Measurements from ENCODE around the gene MAP3K19. TPM values are rescaled to one million over a fixed set of nuclear protein-coding genes. Genes with fewer than 3 reads are reported as not detected.

MAP3K19 gene
- total and polyA plus RNA-seq, 2 experiments from 2014 or later, result not detected

GRCh38 chr2:135010200-135010942 lies 36.9 kb downstream of the MAP3K19 start:
- Histone ChIP-seq H3K4me3 (no peak overlapping the region), H3K79me2 (replicated peaks; ENCODE audit: insufficient read depth) (no peaks in the 10 kb centered on the region), H3K27ac (ENCODE audit: low read depth) (no peak overlapping the region), H3K36me3 (ENCODE audit: insufficient read depth) (no peaks in the 10 kb centered on the region), H3K9me2 (ENCODE audit: insufficient read depth) (no peaks in the 10 kb centered on the region; the same call in 1 of the 2 replicates), H2AFZ (no peak overlapping the region), H3F3A (replicated peaks; ENCODE audit: low read depth) (no peaks in the 10 kb centered on the region), H3K27me3 (ENCODE audit: insufficient read depth) (no peaks in the 10 kb centered on the region), H3K4me1 (ENCODE audit: insufficient read depth) (peaks cover 3% of the 10 kb centered on the region; the same call in 1 of the 2 replicates), H4K20me1 (replicated peaks; ENCODE audit: insufficient read depth) (no peaks in the 10 kb centered on the region), H3K4me2 (no peak overlapping the region)
- Mint-ChIP-seq H3K9me3 (no peaks in the 10 kb centered on the region), H3K36me3 (ENCODE audit: low read depth) (no peaks in the 10 kb centered on the region), H3K4me1 (peaks cover 16% of the 10 kb centered on the region; the same call in 2 of the 3 replicates), H3K27ac (no peak overlapping the region), H3K4me3 (no peak overlapping the region), H3K27me3 (ENCODE audit: insufficient read depth, low read depth, poor library complexity) (no peaks in the 10 kb centered on the region)
- no peak for DNase-seq (ENCODE audit: low spot score)
- no peak for TF ChIP-seq REST (IDR thresholded peaks at IDR 0.05; ENCODE audit: unreplicated experiment)
- no peak for ATAC-seq

GRCh38 chr2:135009339-135009738 lies 37.9 kb downstream of the MAP3K19 start:
- Histone ChIP-seq H2AFZ (no peak overlapping the region), H3K9me2 (ENCODE audit: insufficient read depth) (no peaks in the 10 kb centered on the region), H3K4me2 (no peak overlapping the region), H4K20me1 (replicated peaks; ENCODE audit: insufficient read depth) (no peaks in the 10 kb centered on the region), H3K4me1 (ENCODE audit: insufficient read depth) (peaks cover 6% of the 10 kb centered on the region; the same call in 1 of the 2 replicates), H3K27ac (ENCODE audit: low read depth) (no peak overlapping the region), H3K4me3 (no peak overlapping the region), H3K36me3 (ENCODE audit: insufficient read depth) (no peaks in the 10 kb centered on the region), H3F3A (replicated peaks; ENCODE audit: low read depth) (no peaks in the 10 kb centered on the region), H3K27me3 (ENCODE audit: insufficient read depth) (no peaks in the 10 kb centered on the region), H3K79me2 (replicated peaks; ENCODE audit: insufficient read depth) (no peaks in the 10 kb centered on the region)
- Mint-ChIP-seq H3K36me3 (ENCODE audit: low read depth) (no peaks in the 10 kb centered on the region), H3K27me3 (ENCODE audit: insufficient read depth, low read depth, poor library complexity) (peaks cover 3% of the 10 kb centered on the region), H3K9me3 (no peaks in the 10 kb centered on the region), H3K4me1 (peaks cover 22% of the 10 kb centered on the region; the same call in 2 of the 3 replicates), H3K4me3 (no peak overlapping the region), H3K27ac (no peak overlapping the region)
- ATAC-seq (no peak), DNase-seq (ENCODE audit: low spot score) (no peak)
- no peak for TF ChIP-seq NANOG (IDR thresholded peaks at IDR 0.05; ENCODE audit: borderline replicate concordance)
- TF ChIP-seq ETS1 (IDR thresholded peaks at IDR 0.05), result no peak
- no peak for TF ChIP-seq POLR2AphosphoS5 (IDR thresholded peaks at IDR 0.05; ENCODE audit: low read depth)
- no peak for TF ChIP-seq JUNB (IDR thresholded peaks at IDR 0.05; ENCODE audit: unreplicated experiment)
- TF ChIP-seq CTCF (conservative IDR thresholded peaks at IDR 0.05; ENCODE audit: low read depth in 2 of 2), result no peak
- TF ChIP-seq CREB1 (CRISPR knock-in tag; IDR thresholded peaks at IDR 0.05; ENCODE audit: low read depth), result no peak
- TF ChIP-seq STAT1 (IDR thresholded peaks at IDR 0.05; ENCODE audit: unreplicated experiment), result no peak

Measured in GM23338 (cell line).